ENCODE results near the gene SYTL3.

SYTL3 gene

DNA sequence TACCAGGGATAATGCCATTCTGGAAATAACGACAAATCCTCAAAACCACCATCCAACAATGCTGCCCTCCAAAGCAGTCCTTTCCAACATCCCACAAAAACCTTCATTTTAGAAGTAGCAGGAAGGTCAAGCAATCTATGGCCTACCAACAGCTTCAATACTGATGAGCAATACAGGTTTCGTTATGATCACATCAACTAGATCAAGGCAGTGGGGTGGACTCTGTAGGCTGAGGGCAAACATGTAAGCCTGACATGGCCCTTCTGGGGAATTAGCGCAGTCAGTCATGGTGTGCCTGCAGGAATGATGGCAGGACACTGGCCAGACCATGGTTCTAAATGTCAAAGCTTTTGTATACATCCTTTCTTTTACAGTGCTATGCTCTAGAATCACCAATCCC is 127.7 kb downstream of the SYTL3 start:
- ChIA-PET CTCF (no interaction called here), POLR2A (no interaction called here)
- no peak for DNase-seq (ENCODE audit: extremely low spot score)
- no peak for TF ChIP-seq ELF4 (IDR thresholded peaks at IDR 0.05)
- TF ChIP-seq FOXM1 (IDR thresholded peaks at IDR 0.05; ENCODE audit: borderline replicate concordance) = no peak
- no peak for TF ChIP-seq NFRKB (IDR thresholded peaks at IDR 0.05)
- no peak for TF ChIP-seq HDGF (IDR thresholded peaks at IDR 0.05; ENCODE audit: borderline replicate concordance)
- no peak for TF ChIP-seq LEF1 (IDR thresholded peaks at IDR 0.05; ENCODE audit: borderline replicate concordance)
- no peak for TF ChIP-seq L3MBTL2 (conservative IDR thresholded peaks at IDR 0.05)
- no peak for TF ChIP-seq CTBP1 (IDR thresholded peaks at IDR 0.05; ENCODE audit: borderline replicate concordance)
- no peak for TF ChIP-seq BHLHE40 (IDR thresholded peaks at IDR 0.05; ENCODE audit: borderline replicate concordance)
- TF ChIP-seq, protein P1, sequence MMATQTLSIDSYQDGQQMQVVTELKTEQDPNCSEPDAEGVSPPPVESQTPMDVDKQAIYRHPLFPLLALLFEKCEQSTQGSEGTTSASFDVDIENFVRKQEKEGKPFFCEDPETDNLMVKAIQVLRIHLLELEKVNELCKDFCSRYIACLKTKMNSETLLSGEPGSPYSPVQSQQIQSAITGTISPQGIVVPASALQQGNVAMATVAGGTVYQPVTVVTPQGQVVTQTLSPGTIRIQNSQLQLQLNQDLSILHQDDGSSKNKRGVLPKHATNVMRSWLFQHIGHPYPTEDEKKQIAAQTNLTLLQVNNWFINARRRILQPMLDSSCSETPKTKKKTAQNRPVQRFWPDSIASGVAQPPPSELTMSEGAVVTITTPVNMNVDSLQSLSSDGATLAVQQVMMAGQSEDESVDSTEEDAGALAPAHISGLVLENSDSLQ (IDR thresholded peaks at IDR 0.05) = no peak
- no peak for TF ChIP-seq FOXA1 (IDR thresholded peaks at IDR 0.05)
- TF ChIP-seq ARNT (IDR thresholded peaks at IDR 0.05) = no peak
- TF ChIP-seq SUZ12 (IDR thresholded peaks at IDR 0.05) = no peak
- TF ChIP-seq SP1 (IDR thresholded peaks at IDR 0.05) = no peak
- no peak for TF ChIP-seq FOXK2 (IDR thresholded peaks at IDR 0.05)
- no peak for TF ChIP-seq TARDBP (IDR thresholded peaks at IDR 0.05)
- TF ChIP-seq ZNF384 (IDR thresholded peaks at IDR 0.05) = no peak

DNA sequence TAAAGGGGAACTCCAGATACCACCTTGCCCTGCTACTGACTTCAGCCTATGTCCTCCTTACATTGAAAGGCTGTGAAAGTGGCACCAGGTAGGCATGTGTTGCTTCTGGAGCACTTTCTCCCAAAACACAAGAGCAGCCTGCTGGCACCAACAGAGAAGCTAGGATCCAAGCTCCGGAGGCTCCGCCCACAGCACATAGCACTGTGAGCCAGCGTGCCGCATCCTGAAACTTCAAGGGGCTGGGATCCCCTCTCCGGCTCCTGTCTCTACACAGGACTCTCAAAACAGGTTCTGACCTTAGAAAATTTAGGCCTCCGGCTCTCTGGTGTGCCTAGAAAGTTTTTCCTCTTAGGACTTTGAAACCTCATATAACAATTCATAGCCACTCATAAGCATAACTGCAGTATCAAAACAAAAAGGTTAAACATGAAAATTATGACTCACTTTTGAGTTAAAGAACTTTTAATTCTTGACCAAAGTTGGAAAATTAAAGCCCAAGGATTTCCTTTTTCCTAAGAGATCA is 128.2 kb downstream of the SYTL3 start:
- ChIA-PET CTCF (no interaction called here), POLR2A (no interaction called here)
- DNase-seq (ENCODE audit: extremely low spot score) = no peak
- TF ChIP-seq FOXM1 (IDR thresholded peaks at IDR 0.05; ENCODE audit: borderline replicate concordance) (no peak), ZNF384 (IDR thresholded peaks at IDR 0.05) (no peak), SP1 (IDR thresholded peaks at IDR 0.05) (no peak), BHLHE40 (IDR thresholded peaks at IDR 0.05; ENCODE audit: borderline replicate concordance) (no peak), FOXK2 (IDR thresholded peaks at IDR 0.05) (no peak), SUZ12 (IDR thresholded peaks at IDR 0.05) (no peak), FOXA1 (IDR thresholded peaks at IDR 0.05) (no peak), HDGF (IDR thresholded peaks at IDR 0.05; ENCODE audit: borderline replicate concordance) (no peak), ELF4 (IDR thresholded peaks at IDR 0.05) (no peak), ARNT (IDR thresholded peaks at IDR 0.05) (no peak), NFRKB (IDR thresholded peaks at IDR 0.05) (no peak)
- TF ChIP-seq, protein P1 (IDR thresholded peaks at IDR 0.05) = no peak

DNA sequence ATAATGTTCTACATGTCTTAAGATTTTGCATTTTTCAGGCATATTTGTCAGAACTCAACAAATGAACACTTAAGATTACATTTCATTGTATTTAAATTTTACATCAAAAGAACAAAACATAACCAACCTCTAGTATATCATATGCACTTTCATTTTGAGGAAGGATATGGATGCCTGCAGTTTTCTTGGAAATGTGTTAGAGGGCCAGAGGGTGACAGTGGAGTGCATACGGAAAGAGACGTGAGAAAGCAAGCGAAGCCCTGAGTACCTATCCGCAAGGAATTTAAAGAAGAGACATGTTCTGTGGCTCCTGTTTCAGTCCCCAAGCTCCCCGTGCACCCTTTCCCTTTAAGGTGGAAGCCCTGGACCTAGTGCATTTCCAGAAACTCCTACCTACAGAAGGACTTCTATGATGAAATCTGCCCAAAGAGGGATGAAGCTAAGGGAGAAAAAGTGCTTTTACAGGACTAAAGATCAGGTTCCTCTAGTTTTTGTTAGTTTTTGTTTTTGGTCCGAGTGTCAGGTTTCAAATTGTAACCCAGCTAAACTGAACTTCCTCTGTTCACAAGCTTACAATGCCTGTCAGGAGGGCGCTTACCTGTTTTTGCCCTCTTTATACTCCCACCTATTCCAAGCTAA is 130.5 kb downstream of the SYTL3 start:
- DNase-seq (ENCODE audit: extremely low spot score) = no peak
- CTCF ChIA-PET = interaction anchor here (0.7 kb wide), 2 partner anchors 62 to 76 kb away, joined by 3 to 4 read pairs; no protein-coding TSS in a partner anchor
- TF ChIP-seq HDGF (IDR thresholded peaks at IDR 0.05; ENCODE audit: borderline replicate concordance) = no peak
- TF ChIP-seq ARNT (IDR thresholded peaks at IDR 0.05) = no peak
- POLR2A ChIA-PET = no interaction called here

DNA sequence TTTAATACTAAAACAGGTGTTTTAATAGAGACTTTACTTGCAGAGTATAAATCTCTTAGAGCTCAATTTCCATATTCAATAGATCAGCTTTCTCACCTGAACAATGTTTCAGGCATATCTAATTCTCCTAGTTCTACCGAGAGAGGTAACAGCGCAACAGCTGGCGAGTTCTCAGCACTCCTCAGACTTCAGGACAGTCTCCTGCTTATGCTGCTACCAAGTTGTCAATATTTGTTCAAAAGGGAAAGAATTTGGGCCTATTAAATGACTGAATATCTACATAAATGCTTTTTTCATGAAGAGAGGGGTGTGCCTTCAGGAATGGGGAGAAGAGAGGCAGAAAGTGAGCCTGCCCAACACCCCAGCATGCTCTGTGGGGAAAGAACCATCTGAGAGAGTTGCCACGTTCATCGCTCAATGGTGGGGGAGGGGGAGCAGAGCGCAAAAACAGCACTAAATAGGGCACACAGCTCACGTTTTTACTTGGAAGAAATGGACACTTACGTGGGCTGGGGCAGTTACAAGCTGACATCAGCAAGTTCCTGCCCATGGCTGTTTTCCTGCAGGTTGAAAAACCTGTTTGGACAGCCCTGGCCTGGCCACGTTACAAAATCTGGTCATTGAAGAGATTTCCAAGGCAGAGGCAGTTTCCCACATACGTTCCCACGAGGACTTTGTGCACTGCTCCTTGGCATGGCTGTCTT is 131.3 kb downstream of the SYTL3 start:
- ChIA-PET POLR2A (no interaction called here), CTCF (interaction anchor here (0.7 kb wide), 1 partner anchor 63 kb away, joined by 4 read pairs; no protein-coding TSS in a partner anchor)
- DNase-seq (ENCODE audit: extremely low spot score) = no peak
- TF ChIP-seq BHLHE40 (IDR thresholded peaks at IDR 0.05; ENCODE audit: borderline replicate concordance) = no peak
- TF ChIP-seq FOXK2 (IDR thresholded peaks at IDR 0.05) = no peak
- no peak for TF ChIP-seq FOXA1 (IDR thresholded peaks at IDR 0.05)
- TF ChIP-seq FOXM1 (IDR thresholded peaks at IDR 0.05; ENCODE audit: borderline replicate concordance) = no peak
- TF ChIP-seq TARDBP (IDR thresholded peaks at IDR 0.05) = no peak
- TF ChIP-seq ARNT (IDR thresholded peaks at IDR 0.05) = no peak
- no peak for TF ChIP-seq HDGF (IDR thresholded peaks at IDR 0.05; ENCODE audit: borderline replicate concordance)
- TF ChIP-seq ZNF384 (IDR thresholded peaks at IDR 0.05) = no peak

DNA sequence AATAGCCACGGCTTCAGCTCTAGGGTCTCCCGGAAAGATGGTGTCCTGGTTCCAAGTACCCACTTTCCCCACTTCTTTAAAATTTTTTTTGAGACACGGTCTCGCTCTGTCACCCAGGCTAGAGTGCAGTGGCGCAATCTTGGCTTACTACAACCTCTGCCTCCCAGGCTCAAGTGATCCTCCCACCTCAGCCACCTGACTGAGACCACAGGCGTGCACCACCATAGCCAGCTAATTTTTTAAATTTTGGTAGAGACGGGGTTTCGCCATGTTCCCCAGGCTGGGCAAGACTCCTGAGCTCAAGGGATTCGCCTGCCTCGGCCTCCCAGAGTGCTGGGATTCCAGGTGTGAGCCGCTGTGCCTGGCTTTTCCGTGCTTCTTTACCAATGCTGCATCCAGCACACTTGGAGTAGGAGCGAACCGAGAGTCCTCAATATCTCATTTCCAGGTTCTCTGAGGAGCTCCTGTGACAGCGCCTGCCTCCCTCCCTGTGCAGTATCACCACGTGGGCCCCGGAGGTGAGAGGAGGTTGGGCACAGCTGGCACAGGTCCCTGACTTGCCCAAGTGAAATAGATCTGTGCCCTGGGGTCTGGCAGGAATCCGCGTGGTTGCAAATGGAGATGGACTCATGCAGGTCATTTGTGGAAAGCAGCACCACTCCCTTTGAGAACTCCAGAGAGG is 132.0 kb downstream of the SYTL3 start:
- TF ChIP-seq ZNF384 (IDR thresholded peaks at IDR 0.05) = no peak
- no peak for TF ChIP-seq SUZ12 (IDR thresholded peaks at IDR 0.05)
- no peak for TF ChIP-seq ARNT (IDR thresholded peaks at IDR 0.05)
- TF ChIP-seq TARDBP (IDR thresholded peaks at IDR 0.05) = no peak
- no peak for TF ChIP-seq FOXA1 (IDR thresholded peaks at IDR 0.05)
- TF ChIP-seq, protein P1 (IDR thresholded peaks at IDR 0.05) = no peak
- TF ChIP-seq L3MBTL2 (conservative IDR thresholded peaks at IDR 0.05) = no peak
- no peak for TF ChIP-seq HDGF (IDR thresholded peaks at IDR 0.05; ENCODE audit: borderline replicate concordance)
- TF ChIP-seq BHLHE40 (IDR thresholded peaks at IDR 0.05; ENCODE audit: borderline replicate concordance) = no peak
- no peak for TF ChIP-seq NFRKB (IDR thresholded peaks at IDR 0.05)
- no peak for TF ChIP-seq SP1 (IDR thresholded peaks at IDR 0.05)
- TF ChIP-seq FOXK2 (IDR thresholded peaks at IDR 0.05) = no peak
- no peak for TF ChIP-seq LEF1 (IDR thresholded peaks at IDR 0.05; ENCODE audit: borderline replicate concordance)
- ChIA-PET CTCF (no interaction called here), POLR2A (no interaction called here)
- no peak for DNase-seq (ENCODE audit: extremely low spot score)

Measured in HEK293T (cell line).